Hematopoietic multipotent progenitor cell treated with erythropoietin and hydrocortisone succinate and interleukin-3 and kit ligand, for 17 days (in vitro differentiated cells): Measurements from ENCODE around the gene CASKIN1.

Experiments used
- DNase-seq: peaks from one replicate; pipeline ENCODE4 v3.0.0-alpha.2; 2015; ENCODE audit warnings: low spot score

Gene CASKIN1

GRCh38 chr16:2174396-2175131, 21.8 kb downstream of the CASKIN1 start:
- no peak for DNase-seq

GRCh38 chr16:2173916-2174315, 22.5 kb downstream of the CASKIN1 start:
- DNase-seq, result no peak

- no peak for DNase-seq
Observed at GRCh38 chr16:2173366-2173765, 23.0 kb downstream of the CASKIN1 start.

- no peak for DNase-seq
Observed at GRCh38 chr16:2172688-2173335, 23.6 kb downstream of the CASKIN1 start.

- no peak for DNase-seq
Observed at GRCh38 chr16:2171601-2172178, 24.7 kb downstream of the CASKIN1 start.

- DNase-seq, result no peak
Observed at GRCh38 chr16:2170587-2171435, 25.6 kb downstream of the CASKIN1 start.

- no peak for DNase-seq
Observed at GRCh38 chr16:2170080-2170479, 26.3 kb downstream of the CASKIN1 start.

- no peak for DNase-seq
Observed at GRCh38 chr16:2167068-2167638, 29.3 kb downstream of the CASKIN1 start.

- no peak for DNase-seq
Observed at GRCh38 chr16:2166263-2167067, 29.9 kb downstream of the CASKIN1 start.

GRCh38 chr16:2165861-2166260, 30.5 kb downstream of the CASKIN1 start:
- no peak for DNase-seq

- DNase-seq, result no peak
Observed at GRCh38 chr16:2163211-2163881, 33.1 kb downstream of the CASKIN1 start.

- DNase-seq, result no peak
Observed at GRCh38 chr16:2162676-2163118, 33.7 kb downstream of the CASKIN1 start.

- no peak for DNase-seq
Observed at GRCh38 chr16:2161911-2162310, 34.5 kb downstream of the CASKIN1 start.

- no peak for DNase-seq
Observed at GRCh38 chr16:2160915-2161551, 35.4 kb downstream of the CASKIN1 start.

GRCh38 chr16:2159175-2159838, 37.1 kb downstream of the CASKIN1 start:
- DNase-seq, result no peak

- DNase-seq, result no peak
Observed at GRCh38 chr16:2158262-2158638, 38.2 kb downstream of the CASKIN1 start.

GRCh38 chr16:2157480-2158261, 38.7 kb downstream of the CASKIN1 start:
- no peak for DNase-seq

- DNase-seq, result no peak
Observed at GRCh38 chr16:2156849-2157224, 39.6 kb downstream of the CASKIN1 start.
